Measurements from ENCODE around the gene SELENOO.

Gene SELENOO

GRCh38 chr22:50226063-50226874 is 25.5 kb downstream of the SELENOO start:
- no peaks in the 10 kb centered on the region for H3K9me3 ChIP-seq (ENCODE audit: low read length)
- no peaks in the 10 kb centered on the region for H3K4me1 ChIP-seq (ENCODE audit: insufficient read depth, low read length)
- H3K36me3 ChIP-seq (ENCODE audit: insufficient read depth, low read length) = peaks cover 59% of the 10 kb centered on the region

GRCh38 chr22:50226875-50227165 is 26.0 kb downstream of the SELENOO start:
- Histone ChIP-seq H3K36me3 (ENCODE audit: insufficient read depth, low read length) (peaks cover 53% of the 10 kb centered on the region), H3K4me1 (ENCODE audit: insufficient read depth, low read length) (no peaks in the 10 kb centered on the region), H2AFZ (ENCODE audit: low read depth, low read length) (no peak overlapping the region), H3K9me3 (ENCODE audit: low read length) (no peaks in the 10 kb centered on the region), H3K4me3 (ENCODE audit: low read length) (no peak overlapping the region), H3K27me3 (ENCODE audit: insufficient read depth, low read length) (no peaks in the 10 kb centered on the region)

More at GRCh38 chr22:50226063-50226874, 25.5 kb downstream of the SELENOO start:
- Histone ChIP-seq H3K4me3 (ENCODE audit: low read length) (no peak overlapping the region), H3K27me3 (ENCODE audit: insufficient read depth, low read length) (no peaks in the 10 kb centered on the region), H2AFZ (ENCODE audit: low read depth, low read length) (no peak overlapping the region)

- no peaks in the 10 kb centered on the region for H3K4me1 ChIP-seq (ENCODE audit: insufficient read depth, low read length)
- no peak overlapping the region for H2AFZ ChIP-seq (ENCODE audit: low read depth, low read length)
- no peak overlapping the region for H3K4me3 ChIP-seq (ENCODE audit: low read length)
- H3K27me3 ChIP-seq (ENCODE audit: insufficient read depth, low read length) = no peaks in the 10 kb centered on the region
- peaks cover 45% of the 10 kb centered on the region for H3K36me3 ChIP-seq (ENCODE audit: insufficient read depth, low read length)
- no peaks in the 10 kb centered on the region for H3K9me3 ChIP-seq (ENCODE audit: low read length)
Measured at GRCh38 chr22:50227579-50228215, 26.9 kb downstream of the SELENOO start.

GRCh38 chr22:50228366-50228765 is 27.6 kb downstream of the SELENOO start:
- Histone ChIP-seq H3K4me3 (ENCODE audit: low read length) (no peak overlapping the region), H3K4me1 (ENCODE audit: insufficient read depth, low read length) (no peaks in the 10 kb centered on the region), H3K9me3 (ENCODE audit: low read length) (no peaks in the 10 kb centered on the region), H3K36me3 (ENCODE audit: insufficient read depth, low read length) (peaks cover 40% of the 10 kb centered on the region), H2AFZ (ENCODE audit: low read depth, low read length) (no peak overlapping the region), H3K27me3 (ENCODE audit: insufficient read depth, low read length) (no peaks in the 10 kb centered on the region)

GRCh38 chr22:50229370-50229769 is 28.6 kb downstream of the SELENOO start:
- Histone ChIP-seq H3K27me3 (ENCODE audit: insufficient read depth, low read length) (no peaks in the 10 kb centered on the region), H3K4me3 (ENCODE audit: low read length) (no peak overlapping the region)

GRCh38 chr22:50232481-50233151 is 31.8 kb downstream of the SELENOO start:
- Histone ChIP-seq H3K4me3 (ENCODE audit: low read length) (no peak overlapping the region), H3K9me3 (ENCODE audit: low read length) (no peaks in the 10 kb centered on the region), H3K4me1 (ENCODE audit: insufficient read depth, low read length) (peaks cover 3% of the 10 kb centered on the region), H3K27me3 (ENCODE audit: insufficient read depth, low read length) (no peaks in the 10 kb centered on the region), H2AFZ (ENCODE audit: low read depth, low read length) (no peak overlapping the region), H3K36me3 (ENCODE audit: insufficient read depth, low read length) (peaks cover 14% of the 10 kb centered on the region)

More at GRCh38 chr22:50229370-50229769, 28.6 kb downstream of the SELENOO start:
- Histone ChIP-seq H3K4me1 (ENCODE audit: insufficient read depth, low read length) (no peaks in the 10 kb centered on the region), H3K9me3 (ENCODE audit: low read length) (no peaks in the 10 kb centered on the region), H3K36me3 (ENCODE audit: insufficient read depth, low read length) (peaks cover 34% of the 10 kb centered on the region), H2AFZ (ENCODE audit: low read depth, low read length) (no peak overlapping the region)

GRCh38 chr22:50233223-50233622 is 32.4 kb downstream of the SELENOO start:
- Histone ChIP-seq H3K36me3 (ENCODE audit: insufficient read depth, low read length) (peaks cover 10% of the 10 kb centered on the region), H2AFZ (ENCODE audit: low read depth, low read length) (no peak overlapping the region), H3K4me1 (ENCODE audit: insufficient read depth, low read length) (peaks cover 3% of the 10 kb centered on the region), H3K27me3 (ENCODE audit: insufficient read depth, low read length) (no peaks in the 10 kb centered on the region), H3K4me3 (ENCODE audit: low read length) (no peak overlapping the region), H3K9me3 (ENCODE audit: low read length) (no peaks in the 10 kb centered on the region)

GRCh38 chr22:50236731-50237409 is 36.1 kb downstream of the SELENOO start:
- Histone ChIP-seq H3K4me1 (ENCODE audit: insufficient read depth, low read length) (peaks cover 9% of the 10 kb centered on the region), H3K9me3 (ENCODE audit: low read length) (no peaks in the 10 kb centered on the region), H2AFZ (ENCODE audit: low read depth, low read length) (no peak overlapping the region), H3K4me3 (ENCODE audit: low read length) (no peak overlapping the region), H3K27me3 (ENCODE audit: insufficient read depth, low read length) (no peaks in the 10 kb centered on the region), H3K36me3 (ENCODE audit: insufficient read depth, low read length) (peaks cover 10% of the 10 kb centered on the region)

GRCh38 chr22:50238755-50239154 is 37.9 kb downstream of the SELENOO start:
- peaks cover 21% of the 10 kb centered on the region for H3K4me1 ChIP-seq (ENCODE audit: insufficient read depth, low read length)
- no peaks in the 10 kb centered on the region for H3K9me3 ChIP-seq (ENCODE audit: low read length)
- H2AFZ ChIP-seq (ENCODE audit: low read depth, low read length) = no peak overlapping the region
- peaks cover 10% of the 10 kb centered on the region for H3K36me3 ChIP-seq (ENCODE audit: insufficient read depth, low read length)
- no peaks in the 10 kb centered on the region for H3K27me3 ChIP-seq (ENCODE audit: insufficient read depth, low read length)
- H3K4me3 ChIP-seq (ENCODE audit: low read length) = no peak overlapping the region

- Histone ChIP-seq H3K4me1 (ENCODE audit: insufficient read depth, low read length) (peaks cover 35% of the 10 kb centered on the region), H3K4me3 (ENCODE audit: low read length) (peak overlapping the region; percentile 32), H3K36me3 (ENCODE audit: insufficient read depth, low read length) (peaks cover 26% of the 10 kb centered on the region), H2AFZ (ENCODE audit: low read depth, low read length) (no peak overlapping the region), H3K27me3 (ENCODE audit: insufficient read depth, low read length) (no peaks in the 10 kb centered on the region), H3K9me3 (ENCODE audit: low read length) (no peaks in the 10 kb centered on the region)
Measured at GRCh38 chr22:50242406-50242949, 41.7 kb downstream of the SELENOO start.

- H3K4me1 ChIP-seq (ENCODE audit: insufficient read depth, low read length) = peaks cover 41% of the 10 kb centered on the region
- peaks cover 32% of the 10 kb centered on the region for H3K36me3 ChIP-seq (ENCODE audit: insufficient read depth, low read length)
- H2AFZ ChIP-seq (ENCODE audit: low read depth, low read length) = no peak overlapping the region
- peak overlapping the region; percentile 85 for H3K4me3 ChIP-seq (ENCODE audit: low read length)
- no peaks in the 10 kb centered on the region for H3K9me3 ChIP-seq (ENCODE audit: low read length)
- no peaks in the 10 kb centered on the region for H3K27me3 ChIP-seq (ENCODE audit: insufficient read depth, low read length)
Measured at GRCh38 chr22:50243685-50244419, 43.0 kb downstream of the SELENOO start.

GRCh38 chr22:50244420-50245213 is 43.8 kb downstream of the SELENOO start, which contains the start of gene TUBGCP6:
Gene TUBGCP6 (minus strand): TSS chr22:50245023. CDS start chr22:50244459, 564 bp downstream.
- Histone ChIP-seq H3K9me3 (ENCODE audit: low read length) (no peaks in the 10 kb centered on the region), H3K27me3 (ENCODE audit: insufficient read depth, low read length) (no peaks in the 10 kb centered on the region), H2AFZ (ENCODE audit: low read depth, low read length) (peak within 1 kb of the TSS; percentile 66), H3K4me1 (ENCODE audit: insufficient read depth, low read length) (peaks cover 41% of the 10 kb centered on the region), H3K36me3 (ENCODE audit: insufficient read depth, low read length) (peaks cover 29% of the 10 kb centered on the region), H3K4me3 (ENCODE audit: low read length) (peak within 1 kb of the TSS; percentile 85)

Measured in neuron (in vitro differentiated cells).